GM12878 (cell line): ENCODE results near the gene DLG1. TPM values are rescaled to one million over a fixed set of nuclear protein-coding genes. Genes with fewer than 3 reads are reported as not detected.

Experiments used
- ATAC-seq: fragments of 200-7000 bp; cut with Tn5 transposase; 3 replicates; pipeline ENCODE4 v1.9.1; 2020; ENCODE audit warnings: mild to moderate bottlenecking, moderate library complexity
- BruUV-seq: library from RNA; stranded (reverse); fragments of 400-500 nt; replicated peaks from 2 replicates; lab custom pipeline; 2021; lab: Mats Ljungman, UMichigan
- CTCF ChIA-PET: fragments of 300-600 bp; sonication (Branson Sonifier 250); formaldehyde crosslinking; extraction: SDS; loops from one replicate; lab custom pipeline; 2021; ENCODE audit warnings: inconsistent platforms; lab: Yijun Ruan, JAX
- POLR2A ChIA-PET: fragments of 350-600 bp; formaldehyde crosslinking; extraction: SDS; loops from one replicate; lab custom pipeline; 2021; ENCODE audit warnings: inconsistent platforms; lab: Charles Lee
- RAD21 ChIA-PET: fragments of 300-600 bp; sonication (Branson Sonifier 250); formaldehyde crosslinking; loops from one replicate; lab custom pipeline; 2023; ENCODE audit warnings: antibody characterized with exemption; ENCODE audit not compliant: unreplicated experiment; lab: Charles Lee
- SMC1A ChIA-PET: fragments of 300-600 bp; sonication (Branson Sonifier 250); formaldehyde crosslinking; loops from one replicate; lab custom pipeline; 2023; ENCODE audit not compliant: unreplicated experiment, uncharacterized antibody; lab: Charles Lee
- DNase-seq: peaks from one replicate; pipeline ENCODE4 v3.0.0-alpha.2; 2011; ENCODE audit warnings: low read depth, low spot score
- FAIRE-seq: peaks from 3 replicates; lab custom pipeline; 2011; peaks lifted over from hg19 to GRCh38; lab: Jason Lieb, UNC
- H2AFZ ChIP-seq: 2 replicates; pipeline ENCODE4 v1.6.0; 2011; ENCODE audit warnings: low read depth, low read length, control low read depth; ENCODE audit not compliant: control insufficient read depth
- H3K27ac ChIP-seq: 2 replicates; pipeline ENCODE4 v1.5.1; 2011; ENCODE audit warnings: control low read depth; ENCODE audit not compliant: control insufficient read depth, insufficient read depth
- H3K27me3 ChIP-seq, 2 experiments: replicated peaks in 1 of 2; 2 replicates each; pipeline versions ENCODE4 v1.6.0 to v1.6.1; 2011; ENCODE audit warnings: low read length in 1 of 2; ENCODE audit not compliant: control insufficient read depth in 2 of 2, insufficient read depth in 2 of 2
- H3K36me3 ChIP-seq, 2 experiments: 2 replicates each; pipeline ENCODE4 v1.5.1; 2011; ENCODE audit warnings: low read length in 1 of 2; ENCODE audit not compliant: control insufficient read depth in 2 of 2, insufficient read depth in 2 of 2
- H3K4me1 ChIP-seq: 2 replicates; pipeline ENCODE4 v1.6.1; 2011; ENCODE audit warnings: mild to moderate bottlenecking, low read length, moderate library complexity, mixed read lengths; ENCODE audit not compliant: control insufficient read depth, insufficient read depth
- H3K4me2 ChIP-seq: 2 replicates; pipeline ENCODE4 v1.6.0; 2011; ENCODE audit warnings: control low read depth; ENCODE audit not compliant: control insufficient read depth, insufficient read depth
- H3K4me3 ChIP-seq: fragments of 200-600 bp; sonication (generic); 2 replicates; pipeline ENCODE4 v1.5.1; 2016
- H3K79me2 ChIP-seq: 2 replicates; pipeline ENCODE4 v1.6.0; 2011; ENCODE audit warnings: low read length; ENCODE audit not compliant: control insufficient read depth, insufficient read depth
- H3K9ac ChIP-seq: 2 replicates; pipeline ENCODE4 v1.8.0; 2011; ENCODE audit warnings: low read length, control low read depth, mixed read lengths; ENCODE audit not compliant: control insufficient read depth, insufficient read depth
- H3K9me3 ChIP-seq: replicated peaks from 3 replicates; pipeline ENCODE4 v1.5.1; 2011; ENCODE audit warnings: mild to moderate bottlenecking, low read length; ENCODE audit not compliant: control insufficient read depth, insufficient read depth
- H4K20me1 ChIP-seq: 2 replicates; pipeline ENCODE4 v1.6.0; 2011; ENCODE audit not compliant: control insufficient read depth, insufficient read depth
- ATF2 ChIP-seq: IDR thresholded peaks from 2 replicates; pipeline ENCODE4 v1.6.1; 2012; ENCODE audit warnings: low read length, inconsistent platforms
- CBX5 ChIP-seq: sonication (generic); IDR thresholded peaks from 2 replicates; pipeline ENCODE4 v1.6.1; 2016; ENCODE audit warnings: low read depth, moderate library complexity, mild to moderate bottlenecking, inconsistent platforms
- E2F4 ChIP-seq: IDR thresholded peaks from 2 replicates; pipeline ENCODE4 v1.6.1; 2012; ENCODE audit warnings: low read depth, low read length, improper control_type of control experiment
- EED ChIP-seq: sonication (generic); IDR thresholded peaks from 2 replicates; pipeline ENCODE4 v1.6.1; 2016; ENCODE audit warnings: antibody characterized with exemption, low read depth
- LARP7 ChIP-seq: fragments of 450-650 bp; IDR thresholded peaks from 2 replicates; pipeline ENCODE4 v1.6.1; 2017; ENCODE audit warnings: mild to moderate bottlenecking
- NFYB ChIP-seq: IDR thresholded peaks from 2 replicates; pipeline ENCODE4 v1.6.1; 2011; ENCODE audit warnings: low read depth, mild to moderate bottlenecking, low read length, improper control_type of control experiment, moderate library complexity; ENCODE audit not compliant: insufficient read depth
- NRF1 ChIP-seq: conservative IDR thresholded peaks from 2 replicates; pipeline ENCODE4 v1.6.1; 2011; ENCODE audit warnings: mild to moderate bottlenecking, low read depth, low read length, improper control_type of control experiment
- RUNX3 ChIP-seq: IDR thresholded peaks from 2 replicates; pipeline ENCODE4 v1.6.1; 2012; ENCODE audit warnings: low read length, inconsistent platforms
- USF1 ChIP-seq: IDR thresholded peaks from 2 replicates; pipeline ENCODE4 v1.6.1; 2011; ENCODE audit warnings: borderline replicate concordance, low read depth, mild to moderate bottlenecking, moderate library complexity, mixed read lengths, low read length; ENCODE audit not compliant: insufficient read depth; ENCODE audit errors: extremely low read length
- ZNF217 ChIP-seq: fragments of 450-650 bp; IDR thresholded peaks from 2 replicates; pipeline ENCODE4 v1.6.1; 2017; ENCODE audit warnings: antibody characterized with exemption, mild to moderate bottlenecking
- WGBS: methylation state at CpG from one replicate; pipeline ENCODE4 v1.1.6; 2016; ENCODE audit warnings: low lambda C conversion rate; ENCODE audit not compliant: insufficient replicate concordance, insufficient coverage; ENCODE audit errors: missing lambda C conversion rate; 5-methylcytosine and 5-hydroxymethylcytosine counted together
- in situ Hi-C: fragments of 300-500 bp; cut with MboI; formaldehyde crosslinking; loops from 9 replicates; pipeline ENCODE4 v1.14.3; 2018; ENCODE audit warnings: mixed read lengths
- intact Hi-C: fragments of 100-400 bp; cut with micrococcal nuclease; formaldehyde crosslinking; loops from one replicate; pipeline ENCODE4 v1.14.2; 2022; ENCODE audit not compliant: unreplicated experiment
- polyA plus RNA-seq, 11 experiments: library from polyadenylated mRNA; depleted of rRNA in 4 of 11; unstranded in 6 of 11; stranded (reverse) in 5 of 11; fragments of >200 nt; fragmentation: Nextera tagmentation in 4 of 11; fragmentation: Illumina TruSeq in 1 of 11; extraction: Ambion mirVana in 4 of 11; extraction: Trizol in 1 of 11; gene quantifications; 1 replicate in 1 of 11; 2 replicates in 10 of 11; pipeline versions ENCODE4 v1.2.1 to v1.2.3, GENCODE V29; 2011 to 2016; ENCODE audit warnings: inconsistent platforms in 2 of 11, missing spikeins in 2 of 11, low read depth in 1 of 11
- total RNA-seq, 4 experiments: library from RNA; depleted of rRNA in 3 of 4; stranded (reverse); fragments of >200 nt in 3 of 4; fragmentation: Illumina TruSeq in 1 of 4; extraction: Trizol in 1 of 4; gene quantifications; 2 replicates each; pipeline versions ENCODE4 v1.2.1 to v1.2.3, GENCODE V29; 2013 to 2021

DLG1 gene
- total and polyA plus RNA-seq, 10 of the 15 experiments (the other 5 are each of a cell fraction or from before 2014, with no cell fraction given) = 9.2 to 63.1 (median 40.1) TPM

GRCh38 chr3:197114007-197114406 is 184.4 kb downstream of the DLG1 start:
- no peak overlapping the region for H3K9ac ChIP-seq
- ATAC-seq = no peak
- intact Hi-C loops (no loop called here), in situ Hi-C loops (no loop called here)
- no peak overlapping the region for H3K4me3 ChIP-seq
- H3K27ac ChIP-seq = no peak overlapping the region
- H3K27me3 ChIP-seq = no peaks in the 10 kb centered on the region
- no peaks in the 10 kb centered on the region; the same call in 1 of the 3 replicates for H3K9me3 ChIP-seq
- DNase-seq = no peak
- no TSS peak for BruUV-seq
- no peak overlapping the region for H2AFZ ChIP-seq
- RAD21 ChIA-PET = no interaction called here
- POLR2A ChIA-PET = no interaction called here
- H3K36me3 ChIP-seq = peaks cover 0 to 18% of the 10 kb centered on the region in 2 experiments; a peak in 3 of 4 replicates
- FAIRE-seq = no peak
- SMC1A ChIA-PET = interaction anchor here (0.7 kb wide), 1 partner anchor 70 kb away, joined by 3 read pairs; no protein-coding TSS in a partner anchor
- 100% methylated on average over 3 of the region's 3 CpGs for WGBS
- CTCF ChIA-PET = interaction anchor here (1.5 kb wide), 1 partner anchor 10 kb away, joined by 3 read pairs; no protein-coding TSS in a partner anchor
- TF ChIP-seq NRF1 (no peak), LARP7 (no peak), USF1 (no peak), EED (no peak), NFYB (no peak), CBX5 (no peak)
- no peaks in the 10 kb centered on the region for H3K79me2 ChIP-seq
- H3K4me2 ChIP-seq = no peak overlapping the region
- peaks cover 2% of the 10 kb centered on the region; the same call in 1 of the 2 replicates for H3K4me1 ChIP-seq
- H4K20me1 ChIP-seq = no peaks in the 10 kb centered on the region

DNA sequence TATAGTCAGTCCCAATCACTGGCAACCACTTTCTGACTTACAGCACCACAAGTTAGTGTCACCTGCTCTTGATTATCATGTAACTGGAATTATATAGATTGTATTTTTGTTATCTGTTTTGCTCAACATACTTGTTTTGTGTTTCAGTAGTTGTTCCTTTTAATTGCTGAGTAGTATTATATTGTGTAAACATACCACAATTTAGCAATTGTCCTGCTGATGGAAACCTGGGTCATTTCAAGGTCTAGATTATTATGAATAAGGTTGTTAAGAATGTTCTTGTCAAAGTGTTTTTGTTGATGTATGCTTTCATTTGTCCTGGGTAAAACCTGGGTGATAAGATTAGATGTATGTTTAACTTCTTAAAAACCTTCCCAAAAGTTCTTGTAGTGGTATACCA is 186.7 kb downstream of the DLG1 start:
- ChIA-PET POLR2A (no interaction called here), RAD21 (no interaction called here), CTCF (no interaction called here), SMC1A (interaction anchor here (0.7 kb wide), 1 partner anchor 10 kb away, joined by 3 read pairs; no protein-coding TSS in a partner anchor)
- FAIRE-seq (no peak), ATAC-seq (no peak), DNase-seq (no peak)
- Histone ChIP-seq H3K27me3 (no peaks in the 10 kb centered on the region), H3K4me3 (no peak overlapping the region), H3K4me1 (no peaks in the 10 kb centered on the region), H2AFZ (no peak overlapping the region), H3K36me3 (peaks cover 0 to 18% of the 10 kb centered on the region in 2 experiments; a peak in 3 of 4 replicates), H3K27ac (no peak overlapping the region), H3K4me2 (no peak overlapping the region), H3K79me2 (no peaks in the 10 kb centered on the region), H4K20me1 (no peaks in the 10 kb centered on the region), H3K9me3 (no peaks in the 10 kb centered on the region; the same call in 1 of the 3 replicates), H3K9ac (no peak overlapping the region)
- no TSS peak for BruUV-seq
- intact Hi-C loops = no loop called here
- no peak for TF ChIP-seq RUNX3
- TF ChIP-seq ATF2 = no peak
- TF ChIP-seq E2F4 = no peak
- TF ChIP-seq ZNF217 = no peak
- in situ Hi-C loops = no loop called here
